T-helper 2 cell (primary cell): Measurements from ENCODE around the gene SGCD.
"Not testable (repeated sequence)": the region's sequence is repeated elsewhere in the genome, so short reads cannot be mapped to it uniquely, and the experiment has no call there.

ENCODE experiments used
- DNase-seq, 5 experiments: peaks; one replicate each; pipeline versions ENCODE4 v3.0.0 to v3.0.0-alpha.2; 2012 to 2022

Gene SGCD

GRCh38 chr5:156585999-156586398 lies 259.0 kb downstream of the SGCD start:
- DNase-seq = no peak

GRCh38 chr5:156587012-156587411 lies 260.0 kb downstream of the SGCD start:
- no peak for DNase-seq

GRCh38 chr5:156588306-156588705 lies 261.3 kb downstream of the SGCD start:
- DNase-seq = no peak

DNA sequence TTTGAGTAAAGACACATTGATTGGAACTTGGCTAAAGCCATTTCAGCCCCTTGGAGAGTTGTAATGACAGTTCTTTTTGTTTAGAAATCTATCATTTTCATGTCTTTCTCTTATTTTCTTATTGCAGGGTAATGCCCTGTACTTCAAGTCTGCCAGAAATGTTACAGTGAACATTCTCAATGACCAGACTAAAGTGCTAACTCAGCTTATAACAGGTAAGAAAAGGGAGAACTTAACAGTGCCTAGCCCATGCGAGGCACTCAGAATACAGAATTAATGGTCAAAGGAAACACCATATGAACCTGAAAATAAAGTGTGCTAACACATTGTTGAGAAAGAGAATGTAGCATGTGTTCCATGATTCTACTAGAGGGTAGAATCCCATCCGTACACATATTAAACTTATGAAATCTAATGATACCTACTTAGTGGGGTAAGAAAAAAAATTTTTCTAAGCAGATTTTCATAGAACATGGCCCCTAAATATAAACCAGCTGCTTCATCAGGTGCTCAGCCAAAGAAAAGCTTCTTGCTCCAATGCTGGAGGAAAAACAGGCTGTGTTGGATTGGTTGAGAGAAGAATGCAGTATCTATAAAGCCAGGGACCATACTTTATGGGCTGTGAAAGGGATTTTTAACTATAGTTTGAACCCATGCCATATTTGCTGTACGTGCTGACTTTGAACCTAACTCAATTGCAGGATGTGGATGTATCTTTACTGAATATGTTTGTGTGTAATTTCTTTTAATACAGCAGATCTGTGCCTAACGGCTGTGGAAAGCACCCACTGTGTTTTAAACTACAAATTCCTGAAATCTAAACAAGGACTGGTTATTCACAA lies 262.4 kb downstream of the SGCD start:
- DNase-seq = no peak

- DNase-seq = no peak
These were observed 262.9 kb downstream of the SGCD start for GRCh38 chr5:156589946-156590216.

- no peak for DNase-seq
These were observed 264.0 kb downstream of the SGCD start for GRCh38 chr5:156590978-156591377.

- no peak for DNase-seq
These were observed 264.7 kb downstream of the SGCD start for GRCh38 chr5:156591631-156592030.

DNA sequence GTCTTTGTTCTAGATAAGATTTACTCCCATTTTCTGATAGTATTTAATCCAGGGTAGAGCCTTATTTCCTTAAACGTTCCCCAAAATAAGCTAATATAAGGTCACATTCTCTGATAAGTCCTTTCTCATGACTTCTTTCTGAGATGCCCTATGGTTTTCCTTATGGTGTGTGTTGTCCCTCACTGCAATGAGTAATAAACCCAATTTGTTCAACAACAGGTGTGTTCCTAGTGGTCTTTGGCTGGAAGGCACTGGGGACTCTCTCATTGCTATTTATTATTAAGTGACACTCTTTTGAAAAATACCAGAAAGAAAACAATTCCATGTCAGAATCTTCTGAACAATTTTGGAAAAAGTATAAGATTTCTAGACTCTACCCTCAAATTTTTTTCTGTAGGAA lies 266.6 kb downstream of the SGCD start:
- DNase-seq = no peak

DNA sequence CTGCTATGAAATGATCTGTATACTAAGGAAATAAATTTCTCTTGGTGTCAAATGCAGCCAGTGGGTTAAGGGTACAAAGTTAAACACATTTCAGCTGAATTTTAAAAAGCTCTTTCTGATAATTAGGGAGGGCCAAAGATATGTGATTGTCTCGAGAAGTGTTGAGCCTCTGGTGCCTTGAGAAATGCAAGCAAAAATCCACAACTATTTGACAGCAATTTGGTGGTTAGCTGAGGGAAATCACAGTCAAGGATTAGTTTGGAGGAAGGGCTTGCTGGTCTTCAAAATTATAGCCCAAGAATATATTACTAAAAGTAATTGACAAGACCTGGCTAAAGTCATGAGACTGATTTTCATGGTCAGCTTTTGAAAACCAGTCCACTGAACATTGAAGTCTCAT lies 267.4 kb downstream of the SGCD start:
- no peak for DNase-seq

DNA sequence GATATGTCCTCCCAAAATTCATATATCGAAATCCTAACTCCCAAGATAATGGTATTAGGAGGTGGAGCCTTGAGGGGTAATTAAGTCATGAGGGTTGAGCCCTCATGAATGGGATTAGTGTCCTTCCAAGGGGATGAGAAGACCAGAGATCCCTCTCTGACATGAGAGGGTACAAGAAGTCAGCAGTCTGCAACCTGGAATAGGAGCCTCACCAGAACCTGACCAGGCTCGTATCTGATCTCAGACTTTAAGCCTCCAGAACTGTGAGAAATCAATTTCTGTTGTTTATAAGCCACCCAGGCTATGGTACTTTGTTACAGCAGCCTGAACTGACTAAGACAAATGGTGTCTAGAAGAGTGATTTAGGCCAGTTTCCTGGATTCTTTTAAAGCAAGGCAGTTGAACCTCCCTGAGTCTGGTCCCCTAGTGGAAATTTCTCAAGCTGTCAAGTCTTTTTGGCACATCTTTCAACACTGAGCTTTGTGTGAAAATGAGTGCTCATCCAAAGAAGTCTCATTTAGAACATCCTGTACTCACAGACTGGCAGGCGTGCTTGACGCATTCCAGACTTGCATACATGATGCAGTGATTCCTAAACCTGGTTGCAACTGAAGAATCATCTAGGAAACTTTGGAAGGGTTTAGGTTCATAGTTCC lies 268.3 kb downstream of the SGCD start:
- no peak for DNase-seq

GRCh38 chr5:156597276-156597675 lies 270.3 kb downstream of the SGCD start:
- DNase-seq = no peak

- no peak for DNase-seq
These were observed 272.0 kb downstream of the SGCD start for GRCh38 chr5:156598964-156599363.

DNA sequence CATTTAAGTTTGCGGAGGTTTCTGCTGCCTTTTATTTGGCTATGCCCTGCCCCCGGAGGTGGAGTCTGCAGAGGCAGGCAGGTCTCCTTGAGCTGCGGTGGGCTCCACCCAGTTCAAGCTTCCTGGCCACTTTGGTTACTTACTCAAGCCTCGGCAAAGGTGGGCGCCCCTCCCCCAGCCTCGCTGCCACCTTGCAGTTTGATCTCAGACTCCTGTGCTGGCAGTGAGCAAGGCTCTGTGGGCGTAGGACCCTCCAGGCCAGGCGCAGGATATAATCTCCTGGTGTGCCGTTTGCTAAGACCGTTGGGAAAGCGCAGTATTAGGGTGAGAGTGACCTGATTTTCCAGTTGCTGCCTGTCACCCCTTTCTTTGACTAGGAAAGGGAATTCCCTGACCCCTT lies 283.6 kb downstream of the SGCD start:
- not testable (repeated sequence) for DNase-seq

DNA sequence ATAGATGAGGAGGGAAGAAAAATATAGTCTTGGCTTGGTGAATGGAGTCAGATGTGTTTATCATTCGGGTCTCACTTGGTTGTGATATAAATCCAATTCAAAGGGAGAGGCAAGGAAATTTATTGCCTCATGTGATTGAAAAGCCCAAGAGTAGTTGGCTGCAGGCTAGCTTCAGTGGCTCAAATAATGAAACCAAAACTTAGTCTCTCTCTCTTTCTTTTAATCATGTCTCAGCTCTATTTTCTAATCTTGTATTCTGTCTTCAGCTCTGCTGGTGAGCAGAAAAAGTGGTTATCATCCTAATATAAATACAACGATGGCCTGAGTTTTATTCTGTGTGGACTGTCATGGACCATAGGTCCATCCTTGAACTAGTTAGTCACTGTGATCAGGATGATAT lies 288.9 kb downstream of the SGCD start:
- no peak for DNase-seq

GRCh38 chr5:156617426-156617825 lies 290.5 kb downstream of the SGCD start:
- no peak for DNase-seq

GRCh38 chr5:156618601-156619000 lies 291.6 kb downstream of the SGCD start:
- DNase-seq = no peak

DNA sequence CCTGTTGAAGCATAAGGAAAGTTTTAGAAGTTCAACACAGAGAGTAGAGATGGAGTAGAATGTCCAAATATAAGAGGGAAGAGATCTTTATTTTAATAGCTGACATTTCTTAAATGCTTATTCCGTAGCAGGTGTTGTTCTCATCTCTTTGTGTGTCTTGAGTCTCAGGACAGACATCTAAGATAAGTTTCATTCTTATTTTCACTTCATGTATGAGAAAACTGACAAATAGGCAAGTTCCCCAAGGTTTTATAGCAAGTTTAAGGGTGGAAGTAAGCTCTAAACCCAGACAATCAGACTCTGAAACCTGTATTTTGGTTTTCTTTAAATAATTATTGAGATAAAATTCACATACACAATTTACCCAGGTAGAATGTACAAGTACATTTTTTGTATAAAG lies 294.8 kb downstream of the SGCD start:
- no peak for DNase-seq

GRCh38 chr5:156623381-156624040 lies 296.5 kb downstream of the SGCD start:
- no peak for DNase-seq

GRCh38 chr5:156624686-156625085 lies 297.7 kb downstream of the SGCD start:
- DNase-seq = no peak

GRCh38 chr5:156628421-156628820 lies 301.5 kb downstream of the SGCD start:
- no peak for DNase-seq

DNA sequence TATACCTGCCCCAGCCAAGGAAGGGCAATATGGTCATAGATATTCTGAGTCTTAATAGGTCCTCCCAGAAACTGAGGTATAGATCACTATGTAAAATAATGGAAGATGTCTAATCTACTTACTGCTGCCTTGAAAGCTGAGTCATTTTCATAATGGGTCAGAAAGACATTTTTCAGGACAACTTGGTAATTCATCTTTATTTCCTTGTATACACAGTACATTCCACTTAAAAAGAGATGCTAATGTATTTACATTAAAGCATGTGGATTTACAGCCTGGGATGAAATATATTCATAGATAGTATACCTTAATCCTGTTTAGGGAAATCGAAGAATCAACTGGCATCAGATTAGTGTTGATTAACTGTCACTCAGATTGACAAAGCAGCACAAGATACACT lies 304.0 kb downstream of the SGCD start:
- no peak for DNase-seq

- DNase-seq = no peak
These were observed 307.3 kb downstream of the SGCD start for GRCh38 chr5:156634301-156634700.

DNA sequence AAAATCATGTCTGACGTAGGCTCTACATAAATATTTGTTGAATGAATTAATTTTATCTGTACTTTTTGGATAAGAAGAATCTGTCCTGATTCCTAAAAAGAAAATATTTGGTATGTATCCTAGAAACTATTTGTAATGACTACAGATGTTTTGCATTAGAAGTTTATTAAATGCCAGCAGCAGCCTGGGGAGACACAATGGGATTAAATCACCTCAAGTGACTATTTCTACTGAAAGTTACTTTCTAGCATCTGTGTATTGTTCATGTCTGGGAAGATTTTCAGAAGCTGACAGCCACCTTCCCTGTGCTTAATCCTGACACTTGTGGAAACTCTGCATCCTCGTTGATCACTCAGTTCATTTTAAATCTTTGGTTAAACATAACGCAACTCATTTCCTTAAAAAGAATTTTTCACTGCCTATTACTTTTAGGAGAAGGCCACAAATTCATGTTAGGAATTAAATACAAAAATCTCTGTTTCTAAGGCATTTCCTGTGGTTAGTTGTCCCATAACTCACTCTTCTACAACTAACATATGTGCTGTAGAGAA lies 313.8 kb downstream of the SGCD start:
- DNase-seq = no peak

DNA sequence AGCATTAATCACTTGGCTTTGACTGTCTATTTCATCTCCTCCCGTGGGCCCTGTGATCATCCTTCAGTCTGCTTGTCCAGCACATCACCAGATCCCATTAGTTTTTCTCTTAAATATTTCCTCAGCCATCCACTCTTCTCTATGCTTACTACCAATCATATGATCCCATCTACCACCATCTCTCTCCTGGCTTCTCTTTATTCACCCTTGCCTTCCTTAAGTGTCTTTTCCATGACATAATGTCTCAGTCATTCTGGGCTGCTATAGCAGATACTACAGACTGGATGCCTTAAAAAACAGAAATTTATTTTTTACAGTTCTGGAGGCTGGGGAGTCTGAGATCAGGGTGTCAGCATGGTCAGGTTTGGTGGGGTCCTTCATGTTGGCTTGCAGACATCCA lies 314.7 kb downstream of the SGCD start:
- DNase-seq = no peak
